ENCODE measurements around the gene PDZD4.

PDZD4 gene

GRCh38 chrX:153831429-153832150 is 1.2 kb upstream of the PDZD4 start:
- Histone ChIP-seq H2AFZ (ENCODE audit: low read length, unreplicated experiment) (no peak overlapping the region), H3K27ac (ENCODE audit: low read depth, low read length) (no peak overlapping the region), H3K36me3 (ENCODE audit: insufficient read depth, low read length) (no peaks in the 10 kb centered on the region), H3K27me3 (ENCODE audit: insufficient read depth, low read length) (peaks cover 43% of the 10 kb centered on the region), H3K4me1 (ENCODE audit: control insufficient read depth, insufficient read depth, low read length, unreplicated experiment) (no peaks in the 10 kb centered on the region), H3K4me3 (ENCODE audit: low read depth, low read length) (no peak overlapping the region), H3K79me2 (ENCODE audit: control insufficient read depth, insufficient read depth, low read length, unreplicated experiment) (no peaks in the 10 kb centered on the region)

- H3K27me3 ChIP-seq (ENCODE audit: insufficient read depth, low read length): peaks cover 43% of the 10 kb centered on the region
- no peaks in the 10 kb centered on the region for H3K4me1 ChIP-seq (ENCODE audit: control insufficient read depth, insufficient read depth, low read length, unreplicated experiment)
- H3K79me2 ChIP-seq (ENCODE audit: control insufficient read depth, insufficient read depth, low read length, unreplicated experiment): no peaks in the 10 kb centered on the region
- H3K36me3 ChIP-seq (ENCODE audit: insufficient read depth, low read length): no peaks in the 10 kb centered on the region
- H2AFZ ChIP-seq (ENCODE audit: low read length, unreplicated experiment): no peak overlapping the region
- no peak overlapping the region for H3K4me3 ChIP-seq (ENCODE audit: low read depth, low read length)
- H3K27ac ChIP-seq (ENCODE audit: low read depth, low read length): no peak overlapping the region
Observed at GRCh38 chrX:153830640-153831428, 490 bp upstream of the PDZD4 start.

- no peaks in the 10 kb centered on the region for H3K4me1 ChIP-seq (ENCODE audit: control insufficient read depth, insufficient read depth, low read length, unreplicated experiment)
- H3K27me3 ChIP-seq (ENCODE audit: insufficient read depth, low read length): peaks cover 43% of the 10 kb centered on the region
- H2AFZ ChIP-seq (ENCODE audit: low read length, unreplicated experiment): no peak overlapping the region
- H3K79me2 ChIP-seq (ENCODE audit: control insufficient read depth, insufficient read depth, low read length, unreplicated experiment): no peaks in the 10 kb centered on the region
- no peak overlapping the region for H3K27ac ChIP-seq (ENCODE audit: low read depth, low read length)
- no peaks in the 10 kb centered on the region for H3K36me3 ChIP-seq (ENCODE audit: insufficient read depth, low read length)
- no peak overlapping the region for H3K4me3 ChIP-seq (ENCODE audit: low read depth, low read length)
Observed at GRCh38 chrX:153829549-153829798, 870 bp downstream of the PDZD4 start.

GRCh38 chrX:153828723-153829548 is 1.4 kb downstream of the PDZD4 start:
- H3K4me1 ChIP-seq (ENCODE audit: control insufficient read depth, insufficient read depth, low read length, unreplicated experiment): no peaks in the 10 kb centered on the region
- H2AFZ ChIP-seq (ENCODE audit: low read length, unreplicated experiment): no peak overlapping the region
- no peak overlapping the region for H3K27ac ChIP-seq (ENCODE audit: low read depth, low read length)
- H3K36me3 ChIP-seq (ENCODE audit: insufficient read depth, low read length): no peaks in the 10 kb centered on the region
- H3K4me3 ChIP-seq (ENCODE audit: low read depth, low read length): no peak overlapping the region
- H3K27me3 ChIP-seq (ENCODE audit: insufficient read depth, low read length): peaks cover 43% of the 10 kb centered on the region
- H3K79me2 ChIP-seq (ENCODE audit: control insufficient read depth, insufficient read depth, low read length, unreplicated experiment): no peaks in the 10 kb centered on the region

GRCh38 chrX:153828308-153828707 is 2.0 kb downstream of the PDZD4 start:
- Histone ChIP-seq H3K27me3 (ENCODE audit: insufficient read depth, low read length) (peaks cover 43% of the 10 kb centered on the region), H3K4me1 (ENCODE audit: control insufficient read depth, insufficient read depth, low read length, unreplicated experiment) (no peaks in the 10 kb centered on the region), H3K27ac (ENCODE audit: low read depth, low read length) (no peak overlapping the region), H3K36me3 (ENCODE audit: insufficient read depth, low read length) (no peaks in the 10 kb centered on the region), H3K4me3 (ENCODE audit: low read depth, low read length) (no peak overlapping the region), H3K79me2 (ENCODE audit: control insufficient read depth, insufficient read depth, low read length, unreplicated experiment) (no peaks in the 10 kb centered on the region), H2AFZ (ENCODE audit: low read length, unreplicated experiment) (no peak overlapping the region)

- H3K27me3 ChIP-seq (ENCODE audit: insufficient read depth, low read length): peaks cover 43% of the 10 kb centered on the region
- no peaks in the 10 kb centered on the region for H3K36me3 ChIP-seq (ENCODE audit: insufficient read depth, low read length)
- H2AFZ ChIP-seq (ENCODE audit: low read length, unreplicated experiment): no peak overlapping the region
- H3K4me3 ChIP-seq (ENCODE audit: low read depth, low read length): no peak overlapping the region
- H3K4me1 ChIP-seq (ENCODE audit: control insufficient read depth, insufficient read depth, low read length, unreplicated experiment): no peaks in the 10 kb centered on the region
- no peak overlapping the region for H3K27ac ChIP-seq (ENCODE audit: low read depth, low read length)
- H3K79me2 ChIP-seq (ENCODE audit: control insufficient read depth, insufficient read depth, low read length, unreplicated experiment): no peaks in the 10 kb centered on the region
Observed at GRCh38 chrX:153827903-153828302, 2.4 kb downstream of the PDZD4 start.

- Histone ChIP-seq H3K27ac (ENCODE audit: low read depth, low read length) (no peak overlapping the region), H3K36me3 (ENCODE audit: insufficient read depth, low read length) (no peaks in the 10 kb centered on the region), H3K79me2 (ENCODE audit: control insufficient read depth, insufficient read depth, low read length, unreplicated experiment) (no peaks in the 10 kb centered on the region), H3K4me3 (ENCODE audit: low read depth, low read length) (no peak overlapping the region), H3K4me1 (ENCODE audit: control insufficient read depth, insufficient read depth, low read length, unreplicated experiment) (no peaks in the 10 kb centered on the region), H3K27me3 (ENCODE audit: insufficient read depth, low read length) (peaks cover 38% of the 10 kb centered on the region), H2AFZ (ENCODE audit: low read length, unreplicated experiment) (no peak overlapping the region)
Observed at GRCh38 chrX:153827016-153827415, 3.3 kb downstream of the PDZD4 start.

GRCh38 chrX:153825042-153825441 is 5.3 kb downstream of the PDZD4 start:
- Histone ChIP-seq H3K79me2 (ENCODE audit: control insufficient read depth, insufficient read depth, low read length, unreplicated experiment) (no peaks in the 10 kb centered on the region), H3K4me3 (ENCODE audit: low read depth, low read length) (no peak overlapping the region), H2AFZ (ENCODE audit: low read length, unreplicated experiment) (no peak overlapping the region), H3K27ac (ENCODE audit: low read depth, low read length) (no peak overlapping the region), H3K36me3 (ENCODE audit: insufficient read depth, low read length) (no peaks in the 10 kb centered on the region), H3K4me1 (ENCODE audit: control insufficient read depth, insufficient read depth, low read length, unreplicated experiment) (no peaks in the 10 kb centered on the region), H3K27me3 (ENCODE audit: insufficient read depth, low read length) (peaks cover 24% of the 10 kb centered on the region)

GRCh38 chrX:153824348-153824747 is 6.0 kb downstream of the PDZD4 start:
- Histone ChIP-seq H3K36me3 (ENCODE audit: insufficient read depth, low read length) (no peaks in the 10 kb centered on the region), H2AFZ (ENCODE audit: low read length, unreplicated experiment) (no peak overlapping the region), H3K27me3 (ENCODE audit: insufficient read depth, low read length) (peaks cover 21% of the 10 kb centered on the region), H3K4me3 (ENCODE audit: low read depth, low read length) (no peak overlapping the region), H3K4me1 (ENCODE audit: control insufficient read depth, insufficient read depth, low read length, unreplicated experiment) (no peaks in the 10 kb centered on the region), H3K79me2 (ENCODE audit: control insufficient read depth, insufficient read depth, low read length, unreplicated experiment) (no peaks in the 10 kb centered on the region), H3K27ac (ENCODE audit: low read depth, low read length) (no peak overlapping the region)

- no peaks in the 10 kb centered on the region for H3K4me1 ChIP-seq (ENCODE audit: control insufficient read depth, insufficient read depth, low read length, unreplicated experiment)
Observed at GRCh38 chrX:153821066-153821465, 9.3 kb downstream of the PDZD4 start.

More at GRCh38 chrX:153821066-153821465, 9.3 kb downstream of the PDZD4 start:
- no peak overlapping the region for H2AFZ ChIP-seq (ENCODE audit: low read length, unreplicated experiment)
- no peaks in the 10 kb centered on the region for H3K36me3 ChIP-seq (ENCODE audit: insufficient read depth, low read length)
- no peaks in the 10 kb centered on the region for H3K79me2 ChIP-seq (ENCODE audit: control insufficient read depth, insufficient read depth, low read length, unreplicated experiment)
- H3K27me3 ChIP-seq (ENCODE audit: insufficient read depth, low read length): peaks cover 5% of the 10 kb centered on the region; the same call in 1 of the 2 replicates
- H3K4me3 ChIP-seq (ENCODE audit: low read depth, low read length): no peak overlapping the region
- no peak overlapping the region for H3K27ac ChIP-seq (ENCODE audit: low read depth, low read length)

Measured in ACC112 (cell line).